ENCODE measurements around the gene TVP23C.
"Not testable (repeated sequence)": the region's sequence is repeated elsewhere in the genome, so short reads cannot be mapped to it uniquely, and the experiment has no call there.

GRCh38 chr17:15526292-15527218, 36.7 kb downstream of the TVP23C start:
- TF ChIP-seq CTCF (IDR thresholded peaks at IDR 0.05) = peak; percentile 63; the same call in 1 of the 2 replicates
- TF ChIP-seq TCF7L2 (IDR thresholded peaks at IDR 0.05; ENCODE audit: low read depth, low read length); REST (IDR thresholded peaks at IDR 0.05; ENCODE audit: insufficient read depth in 1 of 2, low read depth in 2 of 2, low read length in 1 of 2); SIN3A (IDR thresholded peaks at IDR 0.05; ENCODE audit: borderline replicate concordance, insufficient read depth, low read depth, low read length); POLR2AphosphoS5 (IDR thresholded peaks at IDR 0.05; ENCODE audit: low read depth, low read length): not testable (repeated sequence)
